Panc1 (cell line): ENCODE measurements around the gene GHDC. TPM values are rescaled to one million over a fixed set of nuclear protein-coding genes. Genes with fewer than 3 reads are reported as not detected.
A peak's percentile ranks its signal among the peaks of the same experiment; 100 is the strongest.
"Not testable (repeated sequence)": the region's sequence is repeated elsewhere in the genome, so short reads cannot be mapped to it uniquely, and the experiment has no call there.

Source experiments
- ATAC-seq: fragments of 200-7000 bp; cut with Tn5 transposase; 2 replicates; pipeline ENCODE4 v1.9.1; 2020; ENCODE audit warnings: mild to moderate bottlenecking, moderate library complexity
- BruUV-seq: library from RNA; stranded (reverse); fragments of 400-500 nt; replicated peaks from 2 replicates; lab custom pipeline; 2021; lab: Mats Ljungman, UMichigan
- CTCF ChIA-PET: fragments of 300-600 bp; sonication (Branson Sonifier 250); formaldehyde crosslinking; loops from one replicate; lab custom pipeline; 2022; ENCODE audit warnings: antibody characterized with exemption; lab: Charles Lee
- POLR2A ChIA-PET: fragments of 300-600 bp; sonication (Branson Sonifier 250); formaldehyde crosslinking; loops from one replicate; lab custom pipeline; 2022; ENCODE audit warnings: antibody characterized with exemption; lab: Charles Lee
- DNase-seq: peaks from one replicate; pipeline ENCODE4 v3.0.0-alpha.2; 2010; ENCODE audit warnings: low read depth, low spot score
- H3K27ac ChIP-seq: 2 replicates; pipeline ENCODE4 v1.5.1; 2011; ENCODE audit warnings: mild to moderate bottlenecking, low read length, inconsistent platforms
- H3K27me3 ChIP-seq: fragments of 200-500 bp; sonication (Bioruptor generic); 2 replicates; pipeline ENCODE4 v1.6.0; 2014; ENCODE audit warnings: low read length, inconsistent platforms; ENCODE audit not compliant: control insufficient read depth, insufficient read depth
- H3K36me3 ChIP-seq: fragments of 200-500 bp; sonication (Bioruptor generic); 2 replicates; pipeline ENCODE4 v1.5.1; 2014; ENCODE audit warnings: inconsistent platforms, mild to moderate bottlenecking, low read length, moderate library complexity; ENCODE audit not compliant: control insufficient read depth, insufficient read depth
- H3K4me1 ChIP-seq: 2 replicates; pipeline ENCODE4 v1.5.1; 2011; ENCODE audit warnings: inconsistent platforms, mild to moderate bottlenecking, low read length, moderate library complexity; ENCODE audit not compliant: control insufficient read depth, insufficient read depth
- H3K4me3 ChIP-seq, 2 experiments: 2 replicates each; pipeline ENCODE4 v1.5.1; 2011 to 2012; ENCODE audit warnings: low read depth in 2 of 2, low read length in 2 of 2, mild to moderate bottlenecking in 2 of 2, inconsistent platforms in 1 of 2, moderate library complexity in 1 of 2
- H3K9me3 ChIP-seq: fragments of 200-500 bp; sonication (Bioruptor generic); 2 replicates; pipeline ENCODE4 v1.5.1; 2014; ENCODE audit warnings: low read depth, mild to moderate bottlenecking, inconsistent platforms, low read length, moderate library complexity; ENCODE audit not compliant: control insufficient read depth, insufficient read depth
- POLR2AphosphoS5 ChIP-seq: IDR thresholded peaks from 2 replicates; pipeline ENCODE4 v1.6.1; 2012; ENCODE audit warnings: mild to moderate bottlenecking, low read depth, low read length, moderate library complexity
- SIN3A ChIP-seq: IDR thresholded peaks from 2 replicates; pipeline ENCODE4 v1.6.1; 2012; ENCODE audit warnings: low read depth, mild to moderate bottlenecking, low read length, moderate library complexity, borderline replicate concordance; ENCODE audit not compliant: insufficient read depth
- TCF7L2 ChIP-seq: IDR thresholded peaks from 2 replicates; pipeline ENCODE4 v1.6.1; 2011; ENCODE audit warnings: mild to moderate bottlenecking, low read depth, low read length, inconsistent platforms
- in situ Hi-C: cut with HindIII; loops from 2 replicates; pipeline ENCODE4 v1.10.0; 2016; ENCODE audit warnings: low sequenced_read_pairs, low pct_unique_long_range_greater_than_20kb
- intact Hi-C: fragments of 100-400 bp; cut with micrococcal nuclease; formaldehyde crosslinking; loops from one replicate; pipeline ENCODE4 v1.10.0; 2022; ENCODE audit not compliant: unreplicated experiment
- total RNA-seq: library from RNA; stranded (reverse); gene quantifications from one replicate; pipeline ENCODE4 v1.2.1, GENCODE V29; 2021; ENCODE audit not compliant: unreplicated experiment
- TF ChIP-seq, protein P1 (sequence below), 2 experiments: IDR thresholded peaks; 2 replicates each; pipeline ENCODE4 v1.6.1; 2011 to 2012; ENCODE audit warnings: low read depth in 2 of 2, control low read depth in 1 of 2, low read length in 1 of 2, mild to moderate bottlenecking in 1 of 2, moderate library complexity in 1 of 2; ENCODE audit not compliant: insufficient read depth in 1 of 2
- TF ChIP-seq, protein P2 (sequence below): fragments of 450-650 bp; IDR thresholded peaks from 2 replicates; pipeline ENCODE4 v1.5.1; 2017; ENCODE audit warnings: mild to moderate bottlenecking

The GHDC gene
- total RNA-seq, 1 experiment from 2014 or later, result 21.8 TPM

DNA sequence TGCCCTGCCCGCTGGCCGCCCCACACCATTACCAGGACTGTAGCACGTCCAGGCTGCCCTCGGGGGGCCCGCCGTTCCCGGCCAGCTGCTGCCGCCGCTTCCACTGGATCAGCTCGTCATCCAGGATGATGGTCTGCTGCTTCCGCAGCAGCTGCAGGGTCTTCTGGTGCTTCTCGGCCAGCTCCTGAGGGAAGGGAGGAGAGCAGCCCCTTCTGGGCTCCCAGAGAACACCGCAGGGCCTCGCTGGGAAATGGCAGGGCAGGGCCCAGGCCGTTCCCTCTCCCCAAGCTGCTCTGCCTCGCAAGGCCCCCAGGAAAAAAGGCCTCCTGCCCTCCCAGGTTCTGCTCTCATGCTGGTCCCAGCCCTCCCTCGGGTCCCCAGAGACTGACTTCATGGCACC is 25.0 kb upstream of the GHDC start:
- intact Hi-C loops, ATAC-seq, H3K4me3 ChIP-seq, H3K9me3 ChIP-seq, H3K36me3 ChIP-seq, POLR2A ChIA-PET, H3K4me1 ChIP-seq, BruUV-seq, H3K27me3 ChIP-seq, DNase-seq, CTCF ChIA-PET, in situ Hi-C loops, H3K27ac ChIP-seq: not testable (repeated sequence)

DNA sequence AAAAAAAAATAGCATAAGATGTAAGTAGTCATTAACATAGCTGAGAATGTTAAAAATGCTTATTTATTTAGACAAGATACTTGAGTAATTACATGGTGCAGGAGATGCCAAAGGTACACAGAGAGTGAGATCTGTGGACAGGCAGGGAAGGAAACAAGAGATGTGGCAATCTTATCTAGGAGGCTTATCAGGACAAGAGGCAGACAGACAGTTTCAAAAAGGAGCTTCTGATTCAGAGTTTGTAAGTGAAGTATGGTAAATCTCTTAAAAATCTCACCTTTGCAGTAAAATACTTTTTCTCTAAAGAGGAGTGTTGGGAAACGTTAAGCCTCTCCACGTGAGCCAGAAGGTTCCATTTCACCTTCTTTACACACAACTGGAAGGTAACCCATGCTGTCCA is 19.9 kb upstream of the GHDC start:
- CTCF ChIA-PET, result interaction anchor here (0.7 to 1.3 kb wide), 2 partner anchors 8 to 95 kb away, joined by 3 to 5 read pairs; no protein-coding TSS in a partner anchor
- in situ Hi-C loops, result no loop called here
- no peak for DNase-seq

DNA sequence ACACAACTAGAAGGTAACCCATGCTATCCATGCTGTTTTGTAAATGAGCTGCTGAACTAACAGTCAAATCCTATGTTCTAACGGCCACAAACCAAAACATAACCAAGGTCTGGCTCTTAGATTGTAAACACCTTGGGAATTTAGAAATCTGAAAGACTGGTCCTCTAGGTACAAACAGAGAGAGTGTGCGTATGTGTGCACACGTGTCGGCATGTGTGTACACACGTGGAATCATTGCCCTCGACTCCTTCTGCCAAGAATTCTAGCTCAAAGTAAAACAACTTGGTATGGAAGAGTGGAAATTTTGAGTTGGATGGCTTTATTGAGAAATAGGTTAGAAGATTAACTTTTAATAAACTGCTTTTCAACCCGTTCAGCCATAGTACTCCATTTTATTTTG is 18.1 kb upstream of the GHDC start:
- peaks cover 9% of the 10 kb centered on the region for H3K36me3 ChIP-seq
- peak overlapping the region; percentile 48 for H3K27ac ChIP-seq
- intact Hi-C loops, result no loop called here
- peaks cover 3% of the 10 kb centered on the region; the same call in 1 of the 2 replicates for H3K4me1 ChIP-seq
- POLR2A ChIA-PET, result no interaction called here
- no TSS peak for BruUV-seq
- H3K4me3 ChIP-seq, result no peak overlapping the region
- no peaks in the 10 kb centered on the region for H3K27me3 ChIP-seq
- DNase-seq (no peak), ATAC-seq (no peak)
- no peaks in the 10 kb centered on the region for H3K9me3 ChIP-seq
- CTCF ChIA-PET, result interaction anchor here (0.7 kb wide), 1 partner anchor 17 kb away, joined by 3 read pairs; no protein-coding TSS in a partner anchor
- TF ChIP-seq POLR2AphosphoS5 (no peak), TCF7L2 (no peak), SIN3A (no peak)
- TF ChIP-seq, protein P1, sequence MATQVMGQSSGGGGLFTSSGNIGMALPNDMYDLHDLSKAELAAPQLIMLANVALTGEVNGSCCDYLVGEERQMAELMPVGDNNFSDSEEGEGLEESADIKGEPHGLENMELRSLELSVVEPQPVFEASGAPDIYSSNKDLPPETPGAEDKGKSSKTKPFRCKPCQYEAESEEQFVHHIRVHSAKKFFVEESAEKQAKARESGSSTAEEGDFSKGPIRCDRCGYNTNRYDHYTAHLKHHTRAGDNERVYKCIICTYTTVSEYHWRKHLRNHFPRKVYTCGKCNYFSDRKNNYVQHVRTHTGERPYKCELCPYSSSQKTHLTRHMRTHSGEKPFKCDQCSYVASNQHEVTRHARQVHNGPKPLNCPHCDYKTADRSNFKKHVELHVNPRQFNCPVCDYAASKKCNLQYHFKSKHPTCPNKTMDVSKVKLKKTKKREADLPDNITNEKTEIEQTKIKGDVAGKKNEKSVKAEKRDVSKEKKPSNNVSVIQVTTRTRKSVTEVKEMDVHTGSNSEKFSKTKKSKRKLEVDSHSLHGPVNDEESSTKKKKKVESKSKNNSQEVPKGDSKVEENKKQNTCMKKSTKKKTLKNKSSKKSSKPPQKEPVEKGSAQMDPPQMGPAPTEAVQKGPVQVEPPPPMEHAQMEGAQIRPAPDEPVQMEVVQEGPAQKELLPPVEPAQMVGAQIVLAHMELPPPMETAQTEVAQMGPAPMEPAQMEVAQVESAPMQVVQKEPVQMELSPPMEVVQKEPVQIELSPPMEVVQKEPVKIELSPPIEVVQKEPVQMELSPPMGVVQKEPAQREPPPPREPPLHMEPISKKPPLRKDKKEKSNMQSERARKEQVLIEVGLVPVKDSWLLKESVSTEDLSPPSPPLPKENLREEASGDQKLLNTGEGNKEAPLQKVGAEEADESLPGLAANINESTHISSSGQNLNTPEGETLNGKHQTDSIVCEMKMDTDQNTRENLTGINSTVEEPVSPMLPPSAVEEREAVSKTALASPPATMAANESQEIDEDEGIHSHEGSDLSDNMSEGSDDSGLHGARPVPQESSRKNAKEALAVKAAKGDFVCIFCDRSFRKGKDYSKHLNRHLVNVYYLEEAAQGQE (IDR thresholded peaks at IDR 0.05; ENCODE audit: insufficient read depth in 1 of 2, low read depth in 2 of 2, low read length in 1 of 2), result no peak
- TF ChIP-seq, protein P2, sequence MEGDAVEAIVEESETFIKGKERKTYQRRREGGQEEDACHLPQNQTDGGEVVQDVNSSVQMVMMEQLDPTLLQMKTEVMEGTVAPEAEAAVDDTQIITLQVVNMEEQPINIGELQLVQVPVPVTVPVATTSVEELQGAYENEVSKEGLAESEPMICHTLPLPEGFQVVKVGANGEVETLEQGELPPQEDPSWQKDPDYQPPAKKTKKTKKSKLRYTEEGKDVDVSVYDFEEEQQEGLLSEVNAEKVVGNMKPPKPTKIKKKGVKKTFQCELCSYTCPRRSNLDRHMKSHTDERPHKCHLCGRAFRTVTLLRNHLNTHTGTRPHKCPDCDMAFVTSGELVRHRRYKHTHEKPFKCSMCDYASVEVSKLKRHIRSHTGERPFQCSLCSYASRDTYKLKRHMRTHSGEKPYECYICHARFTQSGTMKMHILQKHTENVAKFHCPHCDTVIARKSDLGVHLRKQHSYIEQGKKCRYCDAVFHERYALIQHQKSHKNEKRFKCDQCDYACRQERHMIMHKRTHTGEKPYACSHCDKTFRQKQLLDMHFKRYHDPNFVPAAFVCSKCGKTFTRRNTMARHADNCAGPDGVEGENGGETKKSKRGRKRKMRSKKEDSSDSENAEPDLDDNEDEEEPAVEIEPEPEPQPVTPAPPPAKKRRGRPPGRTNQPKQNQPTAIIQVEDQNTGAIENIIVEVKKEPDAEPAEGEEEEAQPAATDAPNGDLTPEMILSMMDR, result no peak
- in situ Hi-C loops, result no loop called here

More for the DNA sequence above, 19.9 kb upstream of the GHDC start:
- no peaks in the 10 kb centered on the region for H3K9me3 ChIP-seq
- no peak for ATAC-seq
- no peak overlapping the region for H3K4me3 ChIP-seq
- no peaks in the 10 kb centered on the region for H3K27me3 ChIP-seq
- H3K4me1 ChIP-seq, result peaks cover 3% of the 10 kb centered on the region; the same call in 1 of the 2 replicates
- POLR2A ChIA-PET, result interaction anchor here (0.7 kb wide), 1 partner anchor 1901 kb away, joined by 7 read pairs; no protein-coding TSS in a partner anchor
- no TSS peak for BruUV-seq
- TF ChIP-seq, protein P2, result no peak
- TF ChIP-seq SIN3A (no peak), TCF7L2 (no peak), POLR2AphosphoS5 (no peak)
- TF ChIP-seq, protein P1 (IDR thresholded peaks at IDR 0.05; ENCODE audit: insufficient read depth in 1 of 2, low read depth in 2 of 2, low read length in 1 of 2), result no peak
- intact Hi-C loops, result no loop called here
- H3K27ac ChIP-seq, result no peak overlapping the region
- H3K36me3 ChIP-seq, result peaks cover 9% of the 10 kb centered on the region; the same call in 1 of the 2 replicates
